HL-60/S4 treated with retinoic acid at 250 ng/mL for 4 days and 3 days (cell line): ENCODE results near the gene PTTG1IP.

Experiments used
- in situ Hi-C: fragments of 300-500 bp; cut with MboI; formaldehyde crosslinking; loops from 2 replicates; pipeline ENCODE4 v1.7.0; 2022; ENCODE audit warnings: low sequenced_read_pairs

PTTG1IP gene

GRCh38 chr21:44805226-44805625 lies 68.3 kb downstream of the PTTG1IP start:
- in situ Hi-C loops: loop anchor here (25.0 kb wide), 1 partner anchor 132 kb away; the partner anchor contains the start of gene SLX9

- in situ Hi-C loops: loop anchor here (25.0 kb wide), 1 partner anchor 133 kb away; the partner anchor contains the start of gene SLX9
These were observed 68.7 kb downstream of the PTTG1IP start for GRCh38 chr21:44804762-44805161.

GRCh38 chr21:44803651-44804050 lies 69.8 kb downstream of the PTTG1IP start:
- in situ Hi-C loops: loop anchor here (25.0 kb wide), 1 partner anchor 134 kb away; the partner anchor contains the start of gene SLX9

- in situ Hi-C loops: loop anchor here (25.0 kb wide), 1 partner anchor 135 kb away; the partner anchor contains the start of gene SLX9
These were observed 70.9 kb downstream of the PTTG1IP start for GRCh38 chr21:44802396-44803153.

- in situ Hi-C loops: loop anchor here (25.0 kb wide), 1 partner anchor 136 kb away; the partner anchor contains the start of gene SLX9
These were observed 71.8 kb downstream of the PTTG1IP start, which contains the start of gene UBE2G2 for GRCh38 chr21:44801468-44802395. UBE2G2 (minus strand) TSS chr21:44801820; CDS start chr21:44801748, 72 bp downstream.

GRCh38 chr21:44800971-44801467 lies 72.5 kb downstream of the PTTG1IP start:
- in situ Hi-C loops: loop anchor here (25.0 kb wide), 1 partner anchor 136 kb away; the partner anchor contains the start of gene SLX9

GRCh38 chr21:44800103-44800502 lies 73.4 kb downstream of the PTTG1IP start:
- in situ Hi-C loops: loop anchor here (25.0 kb wide), 1 partner anchor 137 kb away; the partner anchor contains the start of gene SLX9

GRCh38 chr21:44799646-44800045 lies 73.8 kb downstream of the PTTG1IP start:
- in situ Hi-C loops: loop anchor here (25.0 kb wide), 2 partner anchors 138 to 287 kb away; partner anchors contain the start of gene SLX9
